Tibial artery (tissue), 4 donors: Measurements from ENCODE around the gene TEK.
A peak's percentile ranks its signal among the peaks of the same experiment; 100 is the strongest.

Source experiments
- DNase-seq, 2 donors: peaks; one replicate each; pipeline ENCODE4 v3.0.0-alpha.2; 2019
- H3K27ac ChIP-seq, 2 donors: fragments of 200-600 bp; sonication (generic) in 1 of 2; 1 replicate in 1 of 2; 2 replicates in 1 of 2; pipeline ENCODE4 v1.5.1; 2018 to 2019; ENCODE audit warnings: mild to moderate bottlenecking in 1 of 2
- H3K27me3 ChIP-seq, 2 donors: fragments of 200-600 bp; sonication (generic) in 1 of 2; one replicate each; pipeline versions ENCODE4 v1.5.1 to v1.6.0; 2016 to 2019
- H3K36me3 ChIP-seq, 3 donors: fragments of 200-600 bp; sonication (generic) in 2 of 3; one replicate each; pipeline ENCODE4 v1.5.1; 2016 to 2019; ENCODE audit warnings: mild to moderate bottlenecking in 2 of 3
- H3K4me1 ChIP-seq, 4 donors: fragments of 200-600 bp; sonication (generic) in 2 of 4; 1 replicate in 3 of 4; 2 replicates in 1 of 4; pipeline ENCODE4 v1.5.1; 2016 to 2019
- H3K4me3 ChIP-seq, 2 donors: fragments of 200-600 bp; sonication (generic) in 1 of 2; 1 replicate in 1 of 2; 2 replicates in 1 of 2; pipeline ENCODE4 v1.5.1; 2018 to 2019; ENCODE audit warnings: mild to moderate bottlenecking in 2 of 2
- H3K9me3 ChIP-seq, 3 donors: fragments of 200-600 bp; sonication (generic) in 1 of 3; one replicate each; pipeline ENCODE4 v1.5.1; 2016 to 2019
- intact Hi-C: fragments of 100-400 bp; cut with DNase I; formaldehyde crosslinking; loops from one replicate; pipeline ENCODE4 v1.15.0; 2023; ENCODE audit warnings: low total_unique reads
- TF ChIP-seq, protein P1 (sequence below), 2 experiments: fragments of 200-600 bp in 1 of 2; fragments of 450-650 bp in 1 of 2; IDR thresholded peaks; one replicate each; pipeline ENCODE4 v1.5.1; 2017 to 2019; ENCODE audit warnings: antibody characterized with exemption in 2 of 2, mild to moderate bottlenecking in 1 of 2, moderate library complexity in 1 of 2

Gene TEK

GRCh38 chr9:27202056-27202455 lies 93.0 kb downstream of the TEK start:
- no peak for DNase-seq
- Histone ChIP-seq H3K36me3 (no peaks in the 10 kb centered on the region), H3K4me3 (no peak overlapping the region), H3K4me1 (peaks cover 0 to 55% (median 2%) of the 10 kb centered on the region in 4 donors), H3K27me3 (no peaks in the 10 kb centered on the region), H3K9me3 (no peaks in the 10 kb centered on the region), H3K27ac (no peak overlapping the region)
- TF ChIP-seq, protein P1, sequence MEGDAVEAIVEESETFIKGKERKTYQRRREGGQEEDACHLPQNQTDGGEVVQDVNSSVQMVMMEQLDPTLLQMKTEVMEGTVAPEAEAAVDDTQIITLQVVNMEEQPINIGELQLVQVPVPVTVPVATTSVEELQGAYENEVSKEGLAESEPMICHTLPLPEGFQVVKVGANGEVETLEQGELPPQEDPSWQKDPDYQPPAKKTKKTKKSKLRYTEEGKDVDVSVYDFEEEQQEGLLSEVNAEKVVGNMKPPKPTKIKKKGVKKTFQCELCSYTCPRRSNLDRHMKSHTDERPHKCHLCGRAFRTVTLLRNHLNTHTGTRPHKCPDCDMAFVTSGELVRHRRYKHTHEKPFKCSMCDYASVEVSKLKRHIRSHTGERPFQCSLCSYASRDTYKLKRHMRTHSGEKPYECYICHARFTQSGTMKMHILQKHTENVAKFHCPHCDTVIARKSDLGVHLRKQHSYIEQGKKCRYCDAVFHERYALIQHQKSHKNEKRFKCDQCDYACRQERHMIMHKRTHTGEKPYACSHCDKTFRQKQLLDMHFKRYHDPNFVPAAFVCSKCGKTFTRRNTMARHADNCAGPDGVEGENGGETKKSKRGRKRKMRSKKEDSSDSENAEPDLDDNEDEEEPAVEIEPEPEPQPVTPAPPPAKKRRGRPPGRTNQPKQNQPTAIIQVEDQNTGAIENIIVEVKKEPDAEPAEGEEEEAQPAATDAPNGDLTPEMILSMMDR (IDR thresholded peaks at IDR 0.05) = no peak
- intact Hi-C loops = no loop called here

DNA sequence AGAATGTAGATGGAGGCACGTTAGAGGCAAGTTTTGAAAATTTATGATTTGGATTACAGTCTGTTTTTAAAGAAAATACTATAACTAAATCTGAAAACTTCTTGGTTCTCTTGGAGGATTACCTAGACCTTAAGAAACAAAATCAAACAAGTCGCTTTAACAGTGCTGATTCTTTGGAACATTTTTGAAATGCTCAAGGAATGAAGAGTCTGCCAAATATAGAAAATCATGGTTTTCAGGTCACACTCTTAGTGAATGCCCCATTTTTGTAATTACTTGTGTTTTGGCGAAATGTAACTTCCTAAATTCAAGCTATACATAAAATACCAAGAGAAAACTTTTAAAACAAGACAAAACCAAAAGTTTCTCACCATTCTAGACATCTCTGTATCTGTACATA lies 94.8 kb downstream of the TEK start:
- H3K27ac ChIP-seq = peak overlapping the region in 1 of 2 donors; percentile 57
- H3K27me3 ChIP-seq = no peaks in the 10 kb centered on the region
- no peaks in the 10 kb centered on the region for H3K9me3 ChIP-seq
- H3K36me3 ChIP-seq = no peaks in the 10 kb centered on the region
- DNase-seq = no peak
- TF ChIP-seq, protein P1 (IDR thresholded peaks at IDR 0.05) = no peak
- no peak overlapping the region for H3K4me3 ChIP-seq
- H3K4me1 ChIP-seq = peaks cover 0 to 44% (median 2%) of the 10 kb centered on the region in 4 donors
- intact Hi-C loops = no loop called here

GRCh38 chr9:27204578-27204977 lies 95.6 kb downstream of the TEK start:
- peaks cover 0 to 44% (median 2%) of the 10 kb centered on the region in 4 donors for H3K4me1 ChIP-seq
- TF ChIP-seq, protein P1 (IDR thresholded peaks at IDR 0.05) = no peak
- H3K27me3 ChIP-seq = no peaks in the 10 kb centered on the region
- H3K36me3 ChIP-seq = no peaks in the 10 kb centered on the region
- H3K4me3 ChIP-seq = no peak overlapping the region
- no peak for DNase-seq
- peak overlapping the region in 1 of 2 donors; percentile 30 for H3K27ac ChIP-seq
- intact Hi-C loops = no loop called here
- no peaks in the 10 kb centered on the region for H3K9me3 ChIP-seq

DNA sequence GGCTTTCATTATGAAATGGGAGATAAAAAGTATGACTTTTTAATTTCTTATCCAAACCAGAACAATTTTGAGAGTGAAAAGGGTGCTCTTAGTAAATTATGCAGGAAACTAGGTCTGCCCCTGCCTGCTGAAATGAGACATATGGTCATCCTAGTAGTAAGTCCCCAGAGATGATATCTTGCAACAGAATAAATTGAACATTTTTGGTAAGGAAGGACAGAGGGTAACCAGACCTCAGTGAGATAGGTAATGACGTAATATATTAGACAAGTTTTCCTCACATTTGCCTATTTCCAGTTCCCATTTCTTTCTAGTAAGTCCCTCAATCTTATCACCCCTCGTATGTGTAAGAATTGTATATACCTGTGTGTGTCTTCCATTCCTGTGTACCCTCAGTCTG lies 96.2 kb downstream of the TEK start:
- no peak for DNase-seq
- Histone ChIP-seq H3K9me3 (no peaks in the 10 kb centered on the region), H3K4me1 (peaks cover 0 to 44% (median 2%) of the 10 kb centered on the region in 4 donors), H3K27ac (peak overlapping the region in 1 of 2 donors; percentile 30), H3K36me3 (no peaks in the 10 kb centered on the region), H3K27me3 (no peaks in the 10 kb centered on the region), H3K4me3 (no peak overlapping the region)
- TF ChIP-seq, protein P1 (IDR thresholded peaks at IDR 0.05) = no peak
- intact Hi-C loops = no loop called here

DNA sequence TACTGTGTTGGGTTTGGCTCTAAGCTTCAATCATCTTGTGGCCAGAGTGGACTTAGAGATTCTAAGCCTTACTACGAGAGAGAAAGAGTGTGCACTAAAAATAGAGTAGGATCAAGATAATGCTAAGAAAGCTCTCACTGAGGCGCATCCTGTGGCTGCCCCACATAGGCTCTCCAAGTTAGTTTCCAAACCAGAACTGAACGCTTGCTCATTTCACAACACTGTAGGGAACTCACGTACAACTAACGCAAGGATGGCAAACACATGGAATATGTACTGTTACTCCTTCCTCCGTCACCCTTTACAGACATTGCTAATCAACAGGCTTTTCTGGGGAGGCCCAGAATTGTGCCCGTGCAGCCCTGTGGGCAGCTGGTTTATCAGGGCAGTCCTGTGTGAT lies 97.0 kb downstream of the TEK start:
- Histone ChIP-seq H3K27me3 (no peaks in the 10 kb centered on the region), H3K4me1 (peaks cover 0 to 44% (median 2%) of the 10 kb centered on the region in 4 donors), H3K9me3 (no peaks in the 10 kb centered on the region), H3K36me3 (no peaks in the 10 kb centered on the region), H3K4me3 (no peak overlapping the region), H3K27ac (peak overlapping the region in 1 of 2 donors; percentile 30)
- DNase-seq = no peak
- intact Hi-C loops = no loop called here
- TF ChIP-seq, protein P1 (IDR thresholded peaks at IDR 0.05) = no peak

DNA sequence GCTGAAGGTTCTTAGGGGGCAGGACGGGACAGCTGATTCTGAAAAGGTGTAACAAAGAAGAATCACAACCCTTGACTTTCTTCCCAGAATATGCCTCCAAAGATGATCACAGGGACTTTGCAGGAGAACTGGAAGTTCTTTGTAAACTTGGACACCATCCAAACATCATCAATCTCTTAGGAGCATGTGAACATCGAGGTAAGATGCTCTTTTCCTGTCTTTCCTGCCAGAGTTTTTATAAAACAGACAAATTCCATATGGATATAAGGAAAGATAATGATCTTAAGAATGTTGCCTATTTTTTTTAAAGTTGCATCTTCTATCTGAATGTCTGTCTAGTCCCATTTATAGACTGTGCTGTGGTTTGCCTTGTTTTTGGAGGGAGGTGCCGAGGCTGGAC lies 100.0 kb downstream of the TEK start:
- H3K36me3 ChIP-seq = peaks cover under 1 to 13% (median 7%) of the 10 kb centered on the region in 3 donors
- TF ChIP-seq, protein P1 (IDR thresholded peaks at IDR 0.05) = no peak
- H3K27ac ChIP-seq = no peak overlapping the region
- peaks cover 0 to 25% (median 0%) of the 10 kb centered on the region in 4 donors for H3K4me1 ChIP-seq
- DNase-seq = no peak
- H3K27me3 ChIP-seq = no peaks in the 10 kb centered on the region
- intact Hi-C loops = no loop called here
- H3K4me3 ChIP-seq = no peak overlapping the region
- no peaks in the 10 kb centered on the region for H3K9me3 ChIP-seq
